Measurements from ENCODE around the gene SAMD14. TPM values are rescaled to one million over a fixed set of nuclear protein-coding genes. Genes with fewer than 3 reads are reported as not detected.
A peak's percentile ranks its signal among the peaks of the same experiment; 100 is the strongest.

Gene SAMD14
- total and polyA plus RNA-seq, 4 donors, result 3.3 to 6.2 (median 4.2) TPM

DNA sequence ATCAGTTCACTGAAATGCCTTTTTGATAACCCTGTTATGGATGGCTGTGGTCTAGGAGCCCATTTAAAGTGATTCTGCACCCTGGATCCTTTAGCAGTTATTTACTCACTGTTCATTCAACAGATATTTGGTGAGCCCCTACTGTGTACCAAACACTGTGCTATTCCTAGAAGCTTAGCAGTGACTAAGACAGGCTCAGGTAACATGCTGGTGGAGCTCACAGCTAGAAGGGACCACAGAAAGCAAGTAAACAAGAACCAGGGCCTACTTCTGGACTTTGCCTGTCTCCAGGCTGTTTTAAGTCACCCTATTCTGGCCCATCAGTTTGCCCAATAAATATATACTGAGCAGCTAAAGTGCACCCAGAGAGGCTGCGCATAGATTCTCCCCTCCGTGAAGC, 63.0 kb downstream of the SAMD14 start:
- ATAC-seq (ENCODE audit: insufficient read depth, low FRiP score), result no peak
- TF ChIP-seq, protein P1, sequence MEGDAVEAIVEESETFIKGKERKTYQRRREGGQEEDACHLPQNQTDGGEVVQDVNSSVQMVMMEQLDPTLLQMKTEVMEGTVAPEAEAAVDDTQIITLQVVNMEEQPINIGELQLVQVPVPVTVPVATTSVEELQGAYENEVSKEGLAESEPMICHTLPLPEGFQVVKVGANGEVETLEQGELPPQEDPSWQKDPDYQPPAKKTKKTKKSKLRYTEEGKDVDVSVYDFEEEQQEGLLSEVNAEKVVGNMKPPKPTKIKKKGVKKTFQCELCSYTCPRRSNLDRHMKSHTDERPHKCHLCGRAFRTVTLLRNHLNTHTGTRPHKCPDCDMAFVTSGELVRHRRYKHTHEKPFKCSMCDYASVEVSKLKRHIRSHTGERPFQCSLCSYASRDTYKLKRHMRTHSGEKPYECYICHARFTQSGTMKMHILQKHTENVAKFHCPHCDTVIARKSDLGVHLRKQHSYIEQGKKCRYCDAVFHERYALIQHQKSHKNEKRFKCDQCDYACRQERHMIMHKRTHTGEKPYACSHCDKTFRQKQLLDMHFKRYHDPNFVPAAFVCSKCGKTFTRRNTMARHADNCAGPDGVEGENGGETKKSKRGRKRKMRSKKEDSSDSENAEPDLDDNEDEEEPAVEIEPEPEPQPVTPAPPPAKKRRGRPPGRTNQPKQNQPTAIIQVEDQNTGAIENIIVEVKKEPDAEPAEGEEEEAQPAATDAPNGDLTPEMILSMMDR (IDR thresholded peaks at IDR 0.05; ENCODE audit: control extremely low read depth, extremely low read depth), result no peak
- H3K27ac ChIP-seq (ENCODE audit: low read depth in 1 of 2, low read length in 1 of 2), result peak overlapping the region in 1 of 2 donors; percentile 14
- H3K27me3 ChIP-seq (ENCODE audit: control insufficient read depth in 3 of 3, insufficient read depth in 3 of 3, low read length in 2 of 3), result no peaks in the 10 kb centered on the region
- DNase-seq, result no peak
- 97 to 100% methylated on average over 2 of the region's 2 CpGs for WGBS, 2 donors
- peaks cover 0 to 32% (median 10%) of the 10 kb centered on the region in 4 donors for H3K36me3 ChIP-seq (ENCODE audit: control insufficient read depth in 4 of 4, insufficient read depth in 4 of 4, low read length in 4 of 4)
- H3K9ac ChIP-seq (ENCODE audit: insufficient read depth in 1 of 2, low read length in 2 of 2), result no peak overlapping the region
- H3K4me1 ChIP-seq (ENCODE audit: control insufficient read depth in 5 of 5, insufficient read depth in 5 of 5, low read length in 5 of 5), result peaks cover 11 to 23% (median 20%) of the 10 kb centered on the region in 5 donors
- no peak overlapping the region for H3K4me3 ChIP-seq
- H3K9me3 ChIP-seq (ENCODE audit: control insufficient read depth in 4 of 4, insufficient read depth in 3 of 4, low read length in 3 of 4), result peaks cover 0 to 11% (median 0%) of the 10 kb centered on the region in 4 donors

GRCh38 chr17:50065056-50065455, 64.9 kb downstream of the SAMD14 start:
- TF ChIP-seq, protein P1 (IDR thresholded peaks at IDR 0.05; ENCODE audit: control extremely low read depth, extremely low read depth), result no peak
- no peak overlapping the region for H3K4me3 ChIP-seq
- 51 to 70% methylated on average over 3 of the region's 3 CpGs for WGBS, 2 donors
- peak overlapping the region in 1 of 2 donors; percentile 38 for H3K9ac ChIP-seq (ENCODE audit: insufficient read depth in 1 of 2, low read length in 2 of 2)
- ATAC-seq (ENCODE audit: insufficient read depth, low FRiP score) (no peak), DNase-seq (no peak)
- peaks cover 0 to 17% (median 4%) of the 10 kb centered on the region in 4 donors for H3K36me3 ChIP-seq (ENCODE audit: control insufficient read depth in 4 of 4, insufficient read depth in 4 of 4, low read length in 4 of 4)
- peaks cover 23 to 38% (median 36%) of the 10 kb centered on the region in 5 donors for H3K4me1 ChIP-seq (ENCODE audit: control insufficient read depth in 5 of 5, insufficient read depth in 5 of 5, low read length in 5 of 5)
- H3K27me3 ChIP-seq (ENCODE audit: control insufficient read depth in 3 of 3, insufficient read depth in 3 of 3, low read length in 2 of 3), result no peaks in the 10 kb centered on the region
- no peaks in the 10 kb centered on the region for H3K9me3 ChIP-seq (ENCODE audit: control insufficient read depth in 4 of 4, insufficient read depth in 3 of 4, low read length in 3 of 4)
- H3K27ac ChIP-seq (ENCODE audit: low read depth in 1 of 2, low read length in 1 of 2), result peak overlapping the region; percentile 94 to 97

- TF ChIP-seq, protein P1 (IDR thresholded peaks at IDR 0.05; ENCODE audit: control extremely low read depth, extremely low read depth), result no peak
- 42 to 51% methylated on average over 18 to 20 of the region's 20 CpGs for WGBS, 2 donors
- Histone ChIP-seq H3K27ac (ENCODE audit: low read depth in 1 of 2, low read length in 1 of 2) (peak overlapping the region; percentile 94 to 97), H3K27me3 (ENCODE audit: control insufficient read depth in 3 of 3, insufficient read depth in 3 of 3, low read length in 2 of 3) (no peaks in the 10 kb centered on the region), H3K9ac (ENCODE audit: insufficient read depth in 1 of 2, low read length in 2 of 2) (no peak overlapping the region), H3K4me1 (ENCODE audit: control insufficient read depth in 5 of 5, insufficient read depth in 5 of 5, low read length in 5 of 5) (peaks cover 23 to 45% (median 39%) of the 10 kb centered on the region in 5 donors), H3K36me3 (ENCODE audit: control insufficient read depth in 4 of 4, insufficient read depth in 4 of 4, low read length in 4 of 4) (peaks cover 0 to 12% (median 4%) of the 10 kb centered on the region in 4 donors), H3K4me3 (no peak overlapping the region), H3K9me3 (ENCODE audit: control insufficient read depth in 4 of 4, insufficient read depth in 3 of 4, low read length in 3 of 4) (no peaks in the 10 kb centered on the region)
- peak in 2 of 3 donors; percentile 24 to 51 for DNase-seq
- peak; percentile 39 for ATAC-seq (ENCODE audit: insufficient read depth, low FRiP score)
These were observed 65.5 kb downstream of the SAMD14 start for GRCh38 chr17:50064253-50065001.

Measured in lung (tissue), 12 donors.